ENCODE measurements around the gene WDCP.
"Not testable (repeated sequence)": the region's sequence is repeated elsewhere in the genome, so short reads cannot be mapped to it uniquely, and the experiment has no call there.

Gene WDCP

GRCh38 chr2:24058564-24059271 is 11.5 kb upstream of the WDCP start:
- no peak for DNase-seq

GRCh38 chr2:24055750-24056149 is 8.6 kb upstream of the WDCP start:
- DNase-seq, result no peak

GRCh38 chr2:24054366-24055010 is 7.3 kb upstream of the WDCP start:
- DNase-seq, result no peak

GRCh38 chr2:24052951-24053350 is 5.8 kb upstream of the WDCP start:
- DNase-seq, result no peak

- no peak for DNase-seq
Measured at GRCh38 chr2:24051833-24052232, 4.6 kb upstream of the WDCP start.

GRCh38 chr2:24050041-24050979 is 3.1 kb upstream of the WDCP start:
- no peak for DNase-seq

GRCh38 chr2:24049485-24050021 is 2.4 kb upstream of the WDCP start, which contains the start of gene FKBP1B:
Gene FKBP1B, plus strand, starts transcription at chr2:24049741. Its CDS starts 109 bp downstream, at chr2:24049850.
- no peak for DNase-seq

GRCh38 chr2:24048769-24049484 is 1.7 kb upstream of the WDCP start:
- DNase-seq, result no peak

GRCh38 chr2:24047703-24048033 is 477 bp upstream of the WDCP start:
- DNase-seq, result no peak

GRCh38 chr2:24046599-24046929 is 627 bp downstream of the WDCP start:
- no peak for DNase-seq

- no peak for DNase-seq
Measured at GRCh38 chr2:24045511-24046508, 1.4 kb downstream of the WDCP start.

- not testable (repeated sequence) for DNase-seq
Measured at GRCh38 chr2:24043133-24043532, 4.1 kb downstream of the WDCP start.

GRCh38 chr2:24040511-24040910 is 6.7 kb downstream of the WDCP start:
- DNase-seq, result no peak

- DNase-seq, result no peak
Measured at GRCh38 chr2:24038786-24039499, 8.2 kb downstream of the WDCP start.

- DNase-seq, result no peak
Measured at GRCh38 chr2:24026233-24026632, 21.0 kb downstream of the WDCP start.

GRCh38 chr2:24024996-24025663 is 22.1 kb downstream of the WDCP start:
- no peak for DNase-seq

- no peak for DNase-seq
Measured at GRCh38 chr2:24024018-24024417, 23.2 kb downstream of the WDCP start.

- DNase-seq, result no peak
Measured at GRCh38 chr2:24022975-24023575, 24.1 kb downstream of the WDCP start.

- no peak for DNase-seq
Measured at GRCh38 chr2:24022324-24022974, 24.7 kb downstream of the WDCP start.
